ENCODE results near the gene RUVBL2. TPM values are rescaled to one million over a fixed set of nuclear protein-coding genes. Genes with fewer than 3 reads are reported as not detected.

Gene RUVBL2
- 88.9 TPM for polyA plus RNA-seq (2013, experiment 1 of 2)
- 92.5 TPM for polyA plus RNA-seq (2013, experiment 2 of 2)

DNA sequence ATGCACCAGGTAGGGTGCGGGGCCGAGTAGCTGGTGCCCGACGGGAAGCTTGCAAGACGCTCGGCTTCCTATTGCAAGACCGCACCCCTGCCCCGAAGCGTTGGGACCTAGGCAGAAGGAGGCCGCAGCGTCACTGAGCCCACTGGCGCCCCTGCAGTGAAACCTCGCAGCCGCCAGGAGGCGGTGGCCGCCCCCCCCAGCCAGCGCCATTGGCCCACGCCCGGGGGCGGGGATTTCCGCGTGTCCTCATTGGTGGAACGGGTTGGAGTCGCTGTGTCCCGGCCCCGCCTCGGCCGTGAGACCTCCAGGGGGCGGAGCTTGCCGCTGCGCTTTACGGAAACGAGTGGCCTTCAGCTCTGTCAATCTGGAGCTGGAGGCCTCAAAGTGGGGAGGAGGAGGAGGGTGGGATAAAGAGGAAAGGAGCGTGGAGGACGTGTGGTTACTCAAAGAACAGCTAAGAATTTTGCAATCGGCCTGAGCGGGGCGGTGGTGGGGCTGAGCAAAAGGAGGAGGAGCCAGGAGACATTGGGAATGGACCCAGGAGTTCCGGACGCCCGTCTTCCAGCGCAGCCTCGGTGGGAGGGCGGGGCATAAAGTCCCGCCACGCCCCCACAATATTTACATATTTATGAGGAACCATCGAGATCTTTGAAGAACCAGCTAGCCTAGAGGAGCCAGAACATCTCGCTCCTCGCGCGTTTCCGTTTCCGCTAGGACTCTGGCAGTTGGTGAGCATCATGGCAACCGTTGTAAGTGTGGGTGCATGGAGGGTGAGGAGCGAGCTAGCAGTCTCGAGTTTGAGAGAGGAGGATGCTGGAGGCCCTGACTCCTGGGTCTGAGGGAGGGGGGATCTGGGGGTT, at the start of gene RUVBL2, which contains the start of gene GYS1:
Gene RUVBL2, plus strand, starts transcription at position 713 of the 860 bp plus-strand sequence. Its CDS starts 25 bp downstream, at position 738.
Gene GYS1, minus strand, starts transcription at position 135 of the 860 bp plus-strand sequence. CDS start 197 bp downstream, outside the sequence.
- no peak within 1 kb of the TSS for H2BK15ac ChIP-seq (replicated peaks; ENCODE audit: low read depth)
- H3K36me3 ChIP-seq (ENCODE audit: control insufficient read depth, insufficient read depth, low read length): no peaks in the 10 kb centered on the region
- peak within 1 kb of the TSS; percentile 3 for H3K18ac ChIP-seq (ENCODE audit: low read length)
- H4K5ac ChIP-seq (ENCODE audit: low read length): no peak within 1 kb of the TSS
- peak within 1 kb of the TSS; percentile 89 for H3K9ac ChIP-seq (ENCODE audit: low read length)
- H3K4me2 ChIP-seq (ENCODE audit: low read length): peak within 1 kb of the TSS; percentile 78
- peak within 1 kb of the TSS; percentile 86 for H3K27ac ChIP-seq (ENCODE audit: low read depth, low read length)
- peak; percentile 100 for DNase-seq
- H3K56ac ChIP-seq (ENCODE audit: low read length): peak within 1 kb of the TSS; percentile 95
- peak within 1 kb of the TSS; percentile 76 for H2AK5ac ChIP-seq (ENCODE audit: low read length)
- H3K4me3 ChIP-seq (ENCODE audit: low read length): peak within 1 kb of the TSS; percentile 97
- H2BK5ac ChIP-seq (ENCODE audit: low read length): peak within 1 kb of the TSS; percentile 51
- H3K4me1 ChIP-seq (ENCODE audit: control insufficient read depth, low read depth, low read length): no peaks in the 10 kb centered on the region
- H2BK120ac ChIP-seq (ENCODE audit: low read depth, low read length): no peak within 1 kb of the TSS
- no CpG with 5 or more reads among the region's 56 CpGs for WGBS (ENCODE audit: extremely low coverage, insufficient coverage, low lambda C conversion rate)
- peaks cover 23% of the 10 kb centered on the region for H3K79me1 ChIP-seq (ENCODE audit: low read length)
- no peak within 1 kb of the TSS for H4K8ac ChIP-seq (ENCODE audit: low read depth, low read length)
- no peaks in the 10 kb centered on the region for H3K27me3 ChIP-seq (ENCODE audit: insufficient read depth, low read length, poor library complexity)
- H3K79me2 ChIP-seq (ENCODE audit: control insufficient read depth, insufficient read depth, low read length): peaks cover 22% of the 10 kb centered on the region
- peak within 1 kb of the TSS; percentile 60 for H3K4ac ChIP-seq (ENCODE audit: low read depth, low read length)
- H3K23ac ChIP-seq (ENCODE audit: low read length): no peak within 1 kb of the TSS

- H2BK15ac ChIP-seq (replicated peaks; ENCODE audit: low read depth): no peak overlapping the region
- no peak overlapping the region for H2AK5ac ChIP-seq (ENCODE audit: low read length)
- H3K4ac ChIP-seq (ENCODE audit: low read depth, low read length): no peak overlapping the region
- no peak overlapping the region for H2BK5ac ChIP-seq (ENCODE audit: low read length)
- no peaks in the 10 kb centered on the region for H3K79me2 ChIP-seq (ENCODE audit: control insufficient read depth, insufficient read depth, low read length)
- WGBS (ENCODE audit: extremely low coverage, insufficient coverage, low lambda C conversion rate): no CpG with 5 or more reads among the region's 5 CpGs
- no peak overlapping the region for H2BK120ac ChIP-seq (ENCODE audit: low read depth, low read length)
- no peak overlapping the region for H3K18ac ChIP-seq (ENCODE audit: low read length)
- H4K5ac ChIP-seq (ENCODE audit: low read length): no peak overlapping the region
- H3K23ac ChIP-seq (ENCODE audit: low read length): no peak overlapping the region
- no peak overlapping the region for H3K27ac ChIP-seq (ENCODE audit: low read depth, low read length)
- H3K36me3 ChIP-seq (ENCODE audit: control insufficient read depth, insufficient read depth, low read length): no peaks in the 10 kb centered on the region
- no peaks in the 10 kb centered on the region for H3K79me1 ChIP-seq (ENCODE audit: low read length)
- H3K27me3 ChIP-seq (ENCODE audit: insufficient read depth, low read length, poor library complexity): no peaks in the 10 kb centered on the region
- no peak overlapping the region for H3K4me2 ChIP-seq (ENCODE audit: low read length)
- H3K4me3 ChIP-seq (ENCODE audit: low read length): no peak overlapping the region
- no peak for DNase-seq
- H3K4me1 ChIP-seq (ENCODE audit: control insufficient read depth, low read depth, low read length): no peaks in the 10 kb centered on the region
- H3K56ac ChIP-seq (ENCODE audit: low read length): no peak overlapping the region
- no peak overlapping the region for H3K9ac ChIP-seq (ENCODE audit: low read length)
- H4K8ac ChIP-seq (ENCODE audit: low read depth, low read length): no peak overlapping the region
Observed at GRCh38 chr19:48945415-48945814, 48.3 kb upstream of the RUVBL2 start.

- no peak overlapping the region for H3K4ac ChIP-seq (ENCODE audit: low read depth, low read length)
- no peak overlapping the region for H3K4me2 ChIP-seq (ENCODE audit: low read length)
- H3K79me2 ChIP-seq (ENCODE audit: control insufficient read depth, insufficient read depth, low read length): no peaks in the 10 kb centered on the region
- no peaks in the 10 kb centered on the region for H3K4me1 ChIP-seq (ENCODE audit: control insufficient read depth, low read depth, low read length)
- no peak overlapping the region for H2BK15ac ChIP-seq (replicated peaks; ENCODE audit: low read depth)
- no peak overlapping the region for H2BK120ac ChIP-seq (ENCODE audit: low read depth, low read length)
- H3K27me3 ChIP-seq (ENCODE audit: insufficient read depth, low read length, poor library complexity): no peaks in the 10 kb centered on the region
- no peak overlapping the region for H3K56ac ChIP-seq (ENCODE audit: low read length)
- H3K18ac ChIP-seq (ENCODE audit: low read length): no peak overlapping the region
- no CpG with 5 or more reads among the region's 2 CpGs for WGBS (ENCODE audit: extremely low coverage, insufficient coverage, low lambda C conversion rate)
- H3K23ac ChIP-seq (ENCODE audit: low read length): no peak overlapping the region
- H3K4me3 ChIP-seq (ENCODE audit: low read length): no peak overlapping the region
- no peaks in the 10 kb centered on the region for H3K36me3 ChIP-seq (ENCODE audit: control insufficient read depth, insufficient read depth, low read length)
- no peaks in the 10 kb centered on the region for H3K79me1 ChIP-seq (ENCODE audit: low read length)
- no peak overlapping the region for H2BK5ac ChIP-seq (ENCODE audit: low read length)
- DNase-seq: no peak
- no peak overlapping the region for H4K8ac ChIP-seq (ENCODE audit: low read depth, low read length)
- H4K5ac ChIP-seq (ENCODE audit: low read length): no peak overlapping the region
- H2AK5ac ChIP-seq (ENCODE audit: low read length): no peak overlapping the region
- H3K27ac ChIP-seq (ENCODE audit: low read depth, low read length): no peak overlapping the region
- H3K9ac ChIP-seq (ENCODE audit: low read length): no peak overlapping the region
Observed at GRCh38 chr19:48945817-48946216, 47.9 kb upstream of the RUVBL2 start.

DNA sequence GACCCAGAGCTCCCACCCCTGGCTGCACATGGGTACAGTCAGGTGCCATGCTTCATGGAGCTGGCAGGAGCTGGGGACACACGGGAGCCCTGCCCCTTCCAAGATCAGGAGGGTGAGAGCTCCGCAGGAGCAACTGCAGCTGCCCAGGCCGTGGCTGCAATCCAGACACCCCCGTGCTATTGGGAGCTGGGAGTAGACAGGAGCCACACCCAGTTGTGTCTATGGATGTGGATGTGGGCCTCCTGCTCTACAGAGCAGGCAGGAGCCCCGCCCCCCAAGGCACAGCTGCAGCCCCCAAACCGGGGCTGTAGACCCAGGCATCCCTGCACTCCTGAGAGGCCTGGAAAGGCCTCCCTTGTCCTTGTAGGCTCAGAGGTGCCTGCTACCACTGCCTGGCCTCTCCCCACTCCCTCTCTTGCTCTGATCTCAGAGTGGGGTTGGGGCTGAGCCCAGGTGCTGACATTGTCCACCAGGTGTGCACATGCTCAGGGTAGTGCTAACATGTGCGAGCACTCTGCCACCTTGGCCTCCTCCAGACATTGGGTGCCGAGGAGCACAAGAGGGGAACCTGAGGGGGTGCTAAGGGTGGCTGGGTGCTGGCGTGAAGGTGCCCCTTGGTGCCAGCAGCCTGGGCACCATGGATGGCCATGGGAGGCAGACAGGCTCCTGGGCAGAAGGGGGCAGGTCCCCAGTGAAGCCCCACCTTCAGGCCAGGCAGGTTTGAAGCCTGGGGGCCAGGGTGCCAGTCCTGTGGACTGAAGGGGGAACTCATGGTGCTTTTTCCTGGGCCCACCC, 47.0 kb upstream of the RUVBL2 start:
- H4K8ac ChIP-seq (ENCODE audit: low read depth, low read length): no peak overlapping the region
- H3K79me2 ChIP-seq (ENCODE audit: control insufficient read depth, insufficient read depth, low read length): no peaks in the 10 kb centered on the region
- H3K27me3 ChIP-seq (ENCODE audit: insufficient read depth, low read length, poor library complexity): no peaks in the 10 kb centered on the region
- no peak overlapping the region for H3K4me2 ChIP-seq (ENCODE audit: low read length)
- no peak for DNase-seq
- no peaks in the 10 kb centered on the region for H3K4me1 ChIP-seq (ENCODE audit: control insufficient read depth, low read depth, low read length)
- no peak overlapping the region for H2BK120ac ChIP-seq (ENCODE audit: low read depth, low read length)
- no peak overlapping the region for H3K4ac ChIP-seq (ENCODE audit: low read depth, low read length)
- H3K79me1 ChIP-seq (ENCODE audit: low read length): no peaks in the 10 kb centered on the region
- no peak overlapping the region for H3K4me3 ChIP-seq (ENCODE audit: low read length)
- no peak overlapping the region for H2AK5ac ChIP-seq (ENCODE audit: low read length)
- no peak overlapping the region for H3K9ac ChIP-seq (ENCODE audit: low read length)
- H3K36me3 ChIP-seq (ENCODE audit: control insufficient read depth, insufficient read depth, low read length): no peaks in the 10 kb centered on the region
- no peak overlapping the region for H3K27ac ChIP-seq (ENCODE audit: low read depth, low read length)
- no peak overlapping the region for H3K23ac ChIP-seq (ENCODE audit: low read length)
- H2BK5ac ChIP-seq (ENCODE audit: low read length): no peak overlapping the region
- no peak overlapping the region for H3K56ac ChIP-seq (ENCODE audit: low read length)
- no peak overlapping the region for H3K18ac ChIP-seq (ENCODE audit: low read length)
- no peak overlapping the region for H4K5ac ChIP-seq (ENCODE audit: low read length)
- WGBS (ENCODE audit: extremely low coverage, insufficient coverage, low lambda C conversion rate): no CpG with 5 or more reads among the region's 9 CpGs
- no peak overlapping the region for H2BK15ac ChIP-seq (replicated peaks; ENCODE audit: low read depth)

DNA sequence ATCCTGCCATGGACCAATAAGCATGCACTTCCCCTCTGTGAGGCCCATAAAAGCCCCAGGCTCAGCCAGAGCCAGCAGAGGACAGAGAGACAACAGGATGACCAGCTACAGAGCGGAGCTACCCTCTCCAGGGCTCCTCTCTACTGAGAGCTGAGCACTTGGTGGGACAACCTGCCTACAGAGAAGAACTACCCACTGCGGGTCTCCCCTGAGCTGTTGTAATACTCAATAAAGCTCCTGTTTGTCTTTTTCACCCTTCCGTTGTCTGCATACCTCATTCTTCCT, 46.5 kb upstream of the RUVBL2 start:
- Histone ChIP-seq H3K27ac (ENCODE audit: low read depth, low read length) (no peak overlapping the region), H3K23ac (ENCODE audit: low read length) (no peak overlapping the region), H3K4ac (ENCODE audit: low read depth, low read length) (no peak overlapping the region), H4K5ac (ENCODE audit: low read length) (no peak overlapping the region), H3K4me1 (ENCODE audit: control insufficient read depth, low read depth, low read length) (no peaks in the 10 kb centered on the region), H3K79me1 (ENCODE audit: low read length) (no peaks in the 10 kb centered on the region), H3K9ac (ENCODE audit: low read length) (no peak overlapping the region), H3K4me3 (ENCODE audit: low read length) (no peak overlapping the region), H3K18ac (ENCODE audit: low read length) (no peak overlapping the region), H3K56ac (ENCODE audit: low read length) (no peak overlapping the region), H3K4me2 (ENCODE audit: low read length) (no peak overlapping the region), H3K27me3 (ENCODE audit: insufficient read depth, low read length, poor library complexity) (no peaks in the 10 kb centered on the region), H2BK120ac (ENCODE audit: low read depth, low read length) (no peak overlapping the region), H2BK5ac (ENCODE audit: low read length) (no peak overlapping the region), H4K8ac (ENCODE audit: low read depth, low read length) (no peak overlapping the region), H3K79me2 (ENCODE audit: control insufficient read depth, insufficient read depth, low read length) (no peaks in the 10 kb centered on the region), H2BK15ac (replicated peaks; ENCODE audit: low read depth) (no peak overlapping the region), H2AK5ac (ENCODE audit: low read length) (no peak overlapping the region), H3K36me3 (ENCODE audit: control insufficient read depth, insufficient read depth, low read length) (no peaks in the 10 kb centered on the region)
- DNase-seq: no peak
- WGBS (ENCODE audit: extremely low coverage, insufficient coverage, low lambda C conversion rate): no CpG with 5 or more reads among the region's 3 CpGs

All from mesendoderm (in vitro differentiated cells).